CD4-positive, alpha-beta memory T cell (primary cell): ENCODE data around the gene YES1. TPM values are rescaled to one million over a fixed set of nuclear protein-coding genes. Genes with fewer than 3 reads are reported as not detected.

Source experiments
- CTCF ChIA-PET: fragments of 350-600 bp; sonication (Branson Sonifier 250); formaldehyde crosslinking; loops from one replicate; lab custom pipeline; 2021; ENCODE audit warnings: inconsistent platforms; ENCODE audit not compliant: partially characterized antibody; lab: Charles Lee
- POLR2A ChIA-PET: fragments of 350-600 bp; sonication (Branson Sonifier 250); formaldehyde crosslinking; loops from one replicate; lab custom pipeline; 2021; ENCODE audit not compliant: partially characterized antibody; lab: Charles Lee
- DNase-seq, 5 donors: peaks; one replicate each; pipeline versions ENCODE4 v3.0.0 to v3.0.0-alpha.2; 2020 to 2022; ENCODE audit warnings: mixed read lengths in 1 of 5
- H3K27ac ChIP-seq: one replicate; pipeline ENCODE4 v1.7.0; 2013; ENCODE audit warnings: low read depth, low read length
- H3K27me3 ChIP-seq: 2 replicates; pipeline ENCODE4 v1.7.0; 2013; ENCODE audit warnings: mild to moderate bottlenecking, low read length, moderate library complexity; ENCODE audit not compliant: insufficient read depth
- H3K36me3 ChIP-seq: 2 replicates; pipeline ENCODE4 v1.7.0; 2013; ENCODE audit warnings: mild to moderate bottlenecking, low read length, moderate library complexity; ENCODE audit not compliant: insufficient read depth
- H3K4me1 ChIP-seq: 2 replicates; pipeline ENCODE4 v1.7.0; 2013; ENCODE audit warnings: mild to moderate bottlenecking, low read length, moderate library complexity; ENCODE audit not compliant: insufficient read depth
- H3K4me3 ChIP-seq, 2 donors: one replicate each; pipeline ENCODE4 v1.7.0; 2013; ENCODE audit warnings: low read length in 2 of 2, mild to moderate bottlenecking in 1 of 2
- H3K9me3 ChIP-seq, 2 donors: one replicate each; pipeline ENCODE4 v1.7.0; 2013; ENCODE audit warnings: low read length in 2 of 2, control low read depth in 1 of 2; ENCODE audit not compliant: control insufficient read depth in 1 of 2
- H3K27ac Mint-ChIP-seq, 7 donors: one replicate each; pipeline ENCODE4 v1.8.0; 2020 to 2021; ENCODE audit warnings: mixed read lengths in 7 of 7, mild to moderate bottlenecking in 6 of 7, inconsistent platforms in 3 of 7, moderate library complexity in 3 of 7
- H3K27me3 Mint-ChIP-seq, 2 donors: one replicate each; pipeline ENCODE4 v1.8.0; 2020 to 2021; ENCODE audit warnings: mixed read lengths in 2 of 2
- H3K36me3 Mint-ChIP-seq, 2 donors: one replicate each; pipeline ENCODE4 v1.8.0; 2020 to 2021; ENCODE audit warnings: mixed read lengths in 2 of 2, inconsistent platforms in 1 of 2, mild to moderate bottlenecking in 1 of 2
- H3K4me1 Mint-ChIP-seq, 4 donors: one replicate each; pipeline ENCODE4 v1.8.0; 2020 to 2021; ENCODE audit warnings: mixed read lengths in 4 of 4, mild to moderate bottlenecking in 1 of 4
- H3K4me3 Mint-ChIP-seq, 8 donors: one replicate each; pipeline ENCODE4 v1.8.0; 2020 to 2021; ENCODE audit warnings: mixed read lengths in 8 of 8, mild to moderate bottlenecking in 7 of 8, moderate library complexity in 6 of 8, inconsistent platforms in 3 of 8
- H3K9me3 Mint-ChIP-seq, 8 donors: one replicate each; pipeline ENCODE4 v1.8.0; 2020 to 2021; ENCODE audit warnings: mixed read lengths in 8 of 8, mild to moderate bottlenecking in 5 of 8, inconsistent platforms in 3 of 8, moderate library complexity in 1 of 8
- intact Hi-C: fragments of 100-400 bp; cut with micrococcal nuclease; formaldehyde crosslinking; loops from one replicate; pipeline ENCODE4 v1.15.1; 2023
- polyA plus RNA-seq, 2 donors: library from polyadenylated mRNA; unstranded; fragments of 300-500 nt; fragmentation: Illumina TruSeq; gene quantifications; one replicate each; pipeline ENCODE4 v1.2.3, GENCODE V29; 2021
- total RNA-seq, 2 experiments: library from RNA; stranded (reverse); gene quantifications; one replicate each; pipeline ENCODE4 v1.2.3, GENCODE V29; 2021

YES1 gene
- total and polyA plus RNA-seq, 4 experiments from 2014 or later, result 1.9 to 7.9 (median 3.4) TPM

GRCh38 chr18:814300-815084 is 2.5 kb upstream of the YES1 start:
- no peak overlapping the region for H3K27ac ChIP-seq
- CTCF ChIA-PET, result interaction anchor here (0.8 to 3.8 kb wide), 3 partner anchors 17 to 75 kb away, joined by 3 to 31 read pairs (median 10); no protein-coding TSS in a partner anchor
- peak overlapping the region in 4 of 8 donors; percentile 0 to 44 (median 19) for H3K4me3 Mint-ChIP-seq

GRCh38 chr18:813172-814071 is 1.4 kb upstream of the YES1 start:
- H3K36me3 ChIP-seq, result no peaks in the 10 kb centered on the region
- POLR2A ChIA-PET, result interaction anchor here (0.9 to 4.2 kb wide), 7 partner anchors 7 to 132 kb away, joined by 3 to 45 read pairs (median 5); partner anchors contain the start of gene ENOSF1
- H3K9me3 ChIP-seq, result no peaks in the 10 kb centered on the region
- Mint-ChIP-seq H3K9me3 (no peaks in the 10 kb centered on the region), H3K27ac (peak overlapping the region; percentile 97 to 99 (median 98)), H3K4me3 (peak overlapping the region; percentile 83 to 97 (median 94)), H3K36me3 (peaks cover 0 to 11% of the 10 kb centered on the region in 2 donors), H3K27me3 (peaks cover 0 to 5% of the 10 kb centered on the region in 2 donors), H3K4me1 (peaks cover 34 to 50% (median 42%) of the 10 kb centered on the region in 4 donors)
- peak overlapping the region; percentile 80 for H3K27ac ChIP-seq
- no peaks in the 10 kb centered on the region for H3K27me3 ChIP-seq
- intact Hi-C loops, result loop anchor here (1.0 to 2.0 kb wide), 3 partner anchors 17 to 545 kb away; partner anchors contain the start of gene THOC1
- H3K4me3 ChIP-seq, result peak overlapping the region; percentile 64 to 76
- DNase-seq, result peak; percentile 62 to 81 (median 66)
- H3K4me1 ChIP-seq, result peaks cover 50% of the 10 kb centered on the region
- CTCF ChIA-PET, result interaction anchor here (1.2 to 3.8 kb wide), 2 partner anchors 18 to 71 kb away, joined by 4 to 31 read pairs; no protein-coding TSS in a partner anchor

More at GRCh38 chr18:814300-815084, 2.5 kb upstream of the YES1 start:
- Histone ChIP-seq H3K9me3 (no peaks in the 10 kb centered on the region), H3K4me3 (no peak overlapping the region), H3K27me3 (no peaks in the 10 kb centered on the region), H3K4me1 (peaks cover 41% of the 10 kb centered on the region), H3K36me3 (no peaks in the 10 kb centered on the region)
- Mint-ChIP-seq H3K9me3 (no peaks in the 10 kb centered on the region), H3K4me1 (peaks cover 28 to 39% (median 34%) of the 10 kb centered on the region in 4 donors), H3K27ac (peak overlapping the region in 1 of 7 donors; percentile 10), H3K36me3 (peaks cover 0 to 11% of the 10 kb centered on the region in 2 donors), H3K27me3 (peaks cover 0 to 5% of the 10 kb centered on the region in 2 donors)
- no peak for DNase-seq
- POLR2A ChIA-PET, result interaction anchor here (0.9 kb wide), 1 partner anchor 16 kb away, joined by 5 read pairs; no protein-coding TSS in a partner anchor
- intact Hi-C loops, result no loop called here

GRCh38 chr18:812376-813171 is 532 bp upstream of the YES1 start:
- H3K27ac ChIP-seq, result peak overlapping the region; percentile 80
- CTCF ChIA-PET, result interaction anchor here (1.2 to 3.8 kb wide), 2 partner anchors 18 to 70 kb away, joined by 4 to 31 read pairs; no protein-coding TSS in a partner anchor
- H3K36me3 Mint-ChIP-seq, result peaks cover 0 to 11% of the 10 kb centered on the region in 2 donors
- H3K4me1 Mint-ChIP-seq, result peaks cover 40 to 58% (median 50%) of the 10 kb centered on the region in 4 donors
- no peaks in the 10 kb centered on the region for H3K36me3 ChIP-seq
- H3K4me1 ChIP-seq, result peaks cover 58% of the 10 kb centered on the region
- peak overlapping the region; percentile 97 to 99 (median 98) for H3K27ac Mint-ChIP-seq
- no peaks in the 10 kb centered on the region for H3K27me3 ChIP-seq
- peak overlapping the region; percentile 64 to 76 for H3K4me3 ChIP-seq
- peak overlapping the region; percentile 83 to 97 (median 94) for H3K4me3 Mint-ChIP-seq
- H3K9me3 ChIP-seq, result no peaks in the 10 kb centered on the region
- POLR2A ChIA-PET, result interaction anchor here (0.6 to 4.2 kb wide), 9 partner anchors 8 to 1827 kb away, joined by 3 to 45 read pairs (median 3); partner anchors contain the start of gene ENOSF1
- peaks cover 0 to 5% of the 10 kb centered on the region in 2 donors for H3K27me3 Mint-ChIP-seq
- H3K9me3 Mint-ChIP-seq, result no peaks in the 10 kb centered on the region
- peak; percentile 80 to 86 (median 81) for DNase-seq
- intact Hi-C loops, result loop anchor here (1.0 to 2.0 kb wide), 4 partner anchors 18 to 544 kb away; partner anchors contain the start of gene THOC1

GRCh38 chr18:811182-811891 is 705 bp downstream of the YES1 start:
- DNase-seq, result peak in 2 of 5 donors; percentile 11 to 46
- Histone ChIP-seq H3K27me3 (no peaks in the 10 kb centered on the region), H3K9me3 (no peaks in the 10 kb centered on the region), H3K4me3 (peak overlapping the region; percentile 67 to 76), H3K4me1 (peaks cover 68% of the 10 kb centered on the region), H3K27ac (peak overlapping the region; percentile 80), H3K36me3 (no peaks in the 10 kb centered on the region)
- Mint-ChIP-seq H3K9me3 (no peaks in the 10 kb centered on the region), H3K4me3 (peak overlapping the region; percentile 86 to 98 (median 93)), H3K27ac (peak overlapping the region; percentile 75 to 99 (median 91)), H3K36me3 (peaks cover 0 to 11% of the 10 kb centered on the region in 2 donors), H3K4me1 (peaks cover 44 to 71% (median 56%) of the 10 kb centered on the region in 4 donors), H3K27me3 (peaks cover 0 to 5% of the 10 kb centered on the region in 2 donors)
- intact Hi-C loops, result no loop called here
- ChIA-PET CTCF (interaction anchor here (0.9 to 2.9 kb wide), 3 partner anchors 19 to 99 kb away, joined by 3 to 9 read pairs (median 4); partner anchors contain the start of gene ENOSF1), POLR2A (interaction anchor here (1.4 to 4.2 kb wide), 2 partner anchors 20 to 99 kb away, joined by 3 to 45 read pairs; no protein-coding TSS in a partner anchor)

GRCh38 chr18:809985-810642 is 1.9 kb downstream of the YES1 start:
- Mint-ChIP-seq H3K4me1 (peaks cover 49 to 78% (median 63%) of the 10 kb centered on the region in 4 donors), H3K27ac (peak overlapping the region in 4 of 7 donors; percentile 4 to 90 (median 24)), H3K9me3 (no peaks in the 10 kb centered on the region), H3K27me3 (peaks cover 0 to 5% of the 10 kb centered on the region in 2 donors), H3K36me3 (peaks cover 0 to 11% of the 10 kb centered on the region in 2 donors), H3K4me3 (peak overlapping the region; percentile 5 to 98 (median 92))
- intact Hi-C loops, result no loop called here
- Histone ChIP-seq H3K4me3 (peak overlapping the region in 1 of 2 donors; percentile 6), H3K4me1 (peaks cover 79% of the 10 kb centered on the region), H3K27ac (no peak overlapping the region), H3K36me3 (no peaks in the 10 kb centered on the region), H3K27me3 (no peaks in the 10 kb centered on the region), H3K9me3 (no peaks in the 10 kb centered on the region)
- POLR2A ChIA-PET, result interaction anchor here (1.4 to 4.2 kb wide), 2 partner anchors 21 to 97 kb away, joined by 3 to 45 read pairs; no protein-coding TSS in a partner anchor
- DNase-seq, result peak in 1 of 5 donors; percentile 20
- CTCF ChIA-PET, result interaction anchor here (1.3 to 2.9 kb wide), 3 partner anchors 20 to 98 kb away, joined by 3 to 9 read pairs (median 5); partner anchors contain the start of gene ENOSF1
